ENCODE measurements around the gene TMEM144.

Gene TMEM144

DNA sequence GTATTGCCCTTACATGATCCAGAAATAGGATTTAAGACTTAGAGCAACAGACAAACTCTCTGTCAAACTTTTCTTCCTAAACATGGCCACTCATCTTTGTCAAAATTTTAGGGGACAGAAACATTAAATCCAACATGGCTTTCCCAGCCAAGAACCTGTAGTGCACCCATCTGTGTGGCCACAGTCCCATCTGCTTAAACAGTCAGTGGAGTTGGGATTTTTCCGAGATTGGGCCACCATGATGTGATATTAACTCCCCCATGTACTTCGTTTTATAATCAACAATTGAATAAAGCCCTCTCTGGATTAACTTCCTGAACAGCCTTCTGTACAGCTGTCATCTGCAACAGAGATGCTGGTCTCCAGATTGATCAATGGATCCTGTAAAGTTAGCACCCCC lies 28.9 kb downstream of the TMEM144 start:
- TF ChIP-seq, protein P1, sequence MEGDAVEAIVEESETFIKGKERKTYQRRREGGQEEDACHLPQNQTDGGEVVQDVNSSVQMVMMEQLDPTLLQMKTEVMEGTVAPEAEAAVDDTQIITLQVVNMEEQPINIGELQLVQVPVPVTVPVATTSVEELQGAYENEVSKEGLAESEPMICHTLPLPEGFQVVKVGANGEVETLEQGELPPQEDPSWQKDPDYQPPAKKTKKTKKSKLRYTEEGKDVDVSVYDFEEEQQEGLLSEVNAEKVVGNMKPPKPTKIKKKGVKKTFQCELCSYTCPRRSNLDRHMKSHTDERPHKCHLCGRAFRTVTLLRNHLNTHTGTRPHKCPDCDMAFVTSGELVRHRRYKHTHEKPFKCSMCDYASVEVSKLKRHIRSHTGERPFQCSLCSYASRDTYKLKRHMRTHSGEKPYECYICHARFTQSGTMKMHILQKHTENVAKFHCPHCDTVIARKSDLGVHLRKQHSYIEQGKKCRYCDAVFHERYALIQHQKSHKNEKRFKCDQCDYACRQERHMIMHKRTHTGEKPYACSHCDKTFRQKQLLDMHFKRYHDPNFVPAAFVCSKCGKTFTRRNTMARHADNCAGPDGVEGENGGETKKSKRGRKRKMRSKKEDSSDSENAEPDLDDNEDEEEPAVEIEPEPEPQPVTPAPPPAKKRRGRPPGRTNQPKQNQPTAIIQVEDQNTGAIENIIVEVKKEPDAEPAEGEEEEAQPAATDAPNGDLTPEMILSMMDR (IDR thresholded peaks at IDR 0.05; ENCODE audit: low read depth, low read length), result no peak
- no peak for DNase-seq (ENCODE audit: extremely low read depth, low read depth)

DNA sequence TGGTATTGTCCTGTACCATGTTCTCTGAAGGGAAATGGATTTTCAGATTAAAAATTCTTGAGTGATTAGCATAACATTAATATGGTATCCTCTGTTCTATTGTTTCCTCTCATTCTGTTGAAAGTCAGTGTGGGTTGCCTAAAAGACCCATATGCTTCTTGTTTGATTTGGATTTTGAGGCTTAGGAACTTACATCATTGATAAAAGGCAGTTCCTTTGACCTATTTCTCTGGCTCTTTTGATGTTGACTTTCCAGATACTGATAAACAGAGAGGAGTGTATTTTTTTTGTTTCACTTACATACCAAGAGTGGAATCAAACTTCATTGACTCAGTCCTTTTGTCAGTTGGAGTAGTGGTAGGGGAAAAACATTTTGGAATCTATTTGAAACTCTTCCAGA lies 32.8 kb downstream of the TMEM144 start:
- TF ChIP-seq, protein P1 (IDR thresholded peaks at IDR 0.05; ENCODE audit: low read depth, low read length), result no peak
- no peak for DNase-seq (ENCODE audit: extremely low read depth, low read depth)

DNA sequence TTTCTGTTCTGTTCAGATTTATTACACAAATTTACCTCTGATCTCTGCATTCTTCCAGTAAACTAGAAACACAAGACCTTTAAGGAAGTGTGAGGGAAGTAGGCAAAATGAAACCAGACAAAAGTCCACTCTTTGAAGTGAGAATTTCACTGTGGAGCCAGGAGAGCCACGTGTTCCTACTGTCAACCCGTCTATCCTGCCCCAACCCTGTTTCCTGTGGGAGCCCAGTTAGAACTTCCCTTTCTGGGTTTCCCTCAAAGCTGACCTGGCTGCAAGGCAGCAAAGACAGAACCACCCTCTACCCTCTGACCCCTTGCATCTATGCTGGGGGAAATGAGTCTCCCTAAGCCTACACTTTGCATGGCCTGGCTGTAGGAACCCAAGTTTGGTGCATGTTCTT lies 40.0 kb downstream of the TMEM144 start:
- TF ChIP-seq, protein P1 (IDR thresholded peaks at IDR 0.05; ENCODE audit: low read depth, low read length), result no peak
- DNase-seq (ENCODE audit: extremely low read depth, low read depth), result no peak

DNA sequence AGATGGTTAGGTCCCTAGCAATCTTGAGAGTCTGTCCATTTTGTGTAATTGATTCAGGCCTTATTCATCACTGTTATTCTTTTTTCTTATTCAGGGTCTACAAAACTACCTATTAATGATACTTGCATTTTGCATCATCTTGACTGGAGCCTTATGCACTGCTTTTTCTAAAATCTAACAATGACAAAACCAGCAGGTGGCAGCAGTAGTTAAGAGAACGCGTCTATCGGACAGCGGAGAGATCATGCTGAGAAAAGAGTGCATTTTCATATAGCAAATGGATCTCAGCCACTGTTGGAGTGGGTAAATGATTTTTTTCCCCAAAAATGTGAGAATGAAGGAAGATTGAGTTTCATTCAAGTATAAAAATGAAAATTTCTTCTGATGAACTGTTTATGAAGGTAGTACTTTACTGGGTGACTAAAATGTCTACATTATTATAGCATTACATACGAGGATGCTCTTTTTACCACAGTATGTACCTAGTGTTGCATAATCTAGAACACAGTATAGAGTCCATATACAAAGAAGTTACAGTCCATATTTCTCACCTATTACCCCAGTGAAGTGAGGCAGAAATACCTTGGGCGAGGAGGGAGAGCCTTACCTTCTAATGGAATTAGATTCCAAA lies 43.2 kb downstream of the TMEM144 start:
- peak; percentile 37 for DNase-seq (ENCODE audit: extremely low read depth, low read depth)
- TF ChIP-seq, protein P1 (IDR thresholded peaks at IDR 0.05; ENCODE audit: low read depth, low read length), result peak; percentile 68

DNA sequence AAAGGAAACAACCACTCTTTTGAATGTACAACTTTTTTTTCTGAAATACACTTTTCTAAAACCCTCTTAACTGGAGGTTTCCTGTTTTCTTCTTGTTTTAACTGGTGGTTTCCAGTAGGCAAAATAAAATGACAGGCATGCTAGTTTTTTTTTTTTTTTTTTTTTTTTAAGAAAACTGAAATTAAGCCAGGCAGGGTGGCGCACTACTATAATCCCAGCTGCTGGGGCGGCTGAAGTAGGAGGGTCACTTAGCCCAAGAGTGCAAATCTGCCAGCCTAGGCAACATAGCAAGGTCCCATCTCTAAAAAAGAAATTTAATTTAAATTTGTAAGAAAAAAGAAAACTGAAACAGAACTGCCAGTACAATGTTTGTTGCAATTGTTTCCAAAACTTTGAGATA lies 44.0 kb downstream of the TMEM144 start:
- DNase-seq (ENCODE audit: extremely low read depth, low read depth), result no peak
- TF ChIP-seq, protein P1 (IDR thresholded peaks at IDR 0.05; ENCODE audit: low read depth, low read length), result no peak

DNA sequence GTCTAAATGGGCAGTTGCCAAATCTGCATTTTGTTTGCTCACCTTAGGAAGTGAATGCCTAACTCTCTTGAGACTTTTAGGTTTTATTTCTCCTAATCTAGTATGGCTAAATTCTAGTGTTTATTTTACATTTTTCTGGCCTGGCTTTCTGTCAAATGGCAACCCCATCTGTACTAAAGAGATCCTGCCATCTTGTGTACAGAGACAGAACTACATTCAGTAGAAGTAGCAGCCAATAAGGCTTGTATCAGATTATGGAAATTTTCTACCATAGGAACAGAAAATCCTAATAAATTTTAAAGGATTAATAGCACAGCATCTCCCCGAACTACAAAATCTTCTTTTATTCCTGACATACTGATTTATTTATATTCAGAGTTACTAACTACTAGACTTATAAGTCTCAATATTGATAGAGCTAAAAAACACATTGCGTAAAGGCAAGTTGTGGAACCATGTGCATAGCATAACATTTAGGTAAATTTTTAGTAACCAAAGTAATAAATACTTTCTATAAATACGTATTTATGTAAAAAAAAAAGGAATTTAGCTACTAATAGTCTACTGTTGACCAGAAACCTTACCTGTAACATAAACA lies 45.5 kb downstream of the TMEM144 start:
- DNase-seq (ENCODE audit: extremely low read depth, low read depth), result peak; percentile 15
- TF ChIP-seq, protein P1 (IDR thresholded peaks at IDR 0.05; ENCODE audit: low read depth, low read length), result peak; percentile 74

DNA sequence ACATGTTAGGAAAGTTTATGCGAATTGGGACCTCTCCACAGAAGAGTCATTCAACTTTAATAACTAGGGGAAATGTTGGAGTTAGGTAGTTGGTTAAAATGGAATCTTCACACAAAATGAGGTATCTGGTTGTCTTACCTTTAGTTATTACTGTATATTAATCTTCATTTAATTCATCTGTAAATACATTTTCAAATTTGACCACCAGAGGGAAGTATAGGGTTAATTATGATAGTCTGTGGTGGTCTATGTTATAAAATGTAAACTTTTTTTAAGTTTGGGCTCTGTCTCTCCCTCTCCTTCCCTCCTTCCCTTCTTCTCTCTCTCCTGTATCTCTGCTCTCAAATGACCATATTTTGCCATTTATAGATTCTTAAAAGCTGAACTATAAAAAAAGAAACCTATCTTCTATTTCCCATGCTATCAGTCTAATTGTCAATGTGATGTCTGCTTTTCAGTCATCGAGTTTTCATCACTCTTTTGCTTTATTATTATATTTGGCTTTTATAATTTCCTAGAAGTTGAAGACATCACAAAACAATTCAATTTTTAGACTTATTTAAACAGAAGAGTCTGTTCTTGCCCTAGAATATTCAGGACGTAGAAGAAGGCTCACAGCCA lies 49.8 kb downstream of the TMEM144 start:
- no peak for DNase-seq (ENCODE audit: extremely low read depth, low read depth)
- TF ChIP-seq, protein P1 (IDR thresholded peaks at IDR 0.05; ENCODE audit: low read depth, low read length), result peak; percentile 24
